DMS114 treated with DMSO at 0.1 percent for 48 hours (cell line): Measurements from ENCODE around the gene APOBEC3G.
A peak's percentile ranks its signal among the peaks of the same experiment; 100 is the strongest.
"Not testable (repeated sequence)": the region's sequence is repeated elsewhere in the genome, so short reads cannot be mapped to it uniquely, and the experiment has no call there.

ENCODE experiments used
- DNase-seq: peaks from one replicate; lab custom pipeline; 2025; ENCODE audit not compliant: unreplicated experiment; lab: John Stamatoyannopoulos, UW

APOBEC3G gene

GRCh38 chr22:39077026-39077840 lies at the start of gene APOBEC3G:
APOBEC3G (plus strand) TSS chr22:39077275; CDS start chr22:39077362, 87 bp downstream.
- not testable (repeated sequence) for DNase-seq

GRCh38 chr22:39027717-39028116 lies 49.4 kb upstream of the APOBEC3G start:
- no peak for DNase-seq

GRCh38 chr22:39028281-39028680 lies 48.8 kb upstream of the APOBEC3G start:
- DNase-seq = no peak

DNA sequence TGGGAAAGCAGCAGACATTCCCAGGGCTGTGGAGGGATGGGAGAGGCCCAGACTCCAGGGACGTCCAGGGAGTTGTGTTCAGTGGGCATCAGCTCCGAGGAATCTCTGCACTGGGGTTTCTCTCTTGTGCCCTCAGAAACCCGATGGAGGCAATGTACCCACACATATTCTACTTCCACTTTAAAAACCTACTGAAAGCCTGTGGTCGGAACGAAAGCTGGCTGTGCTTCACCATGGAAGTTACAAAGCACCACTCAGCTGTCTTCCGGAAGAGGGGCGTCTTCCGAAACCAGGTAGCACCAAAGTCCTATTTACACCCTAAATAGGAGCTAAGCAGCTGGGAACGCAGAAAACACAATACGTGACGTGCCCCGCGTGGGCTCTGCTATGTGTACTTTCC lies 47.8 kb upstream of the APOBEC3G start:
- DNase-seq = no peak

GRCh38 chr22:39030705-39031104 lies 46.4 kb upstream of the APOBEC3G start:
- no peak for DNase-seq

DNA sequence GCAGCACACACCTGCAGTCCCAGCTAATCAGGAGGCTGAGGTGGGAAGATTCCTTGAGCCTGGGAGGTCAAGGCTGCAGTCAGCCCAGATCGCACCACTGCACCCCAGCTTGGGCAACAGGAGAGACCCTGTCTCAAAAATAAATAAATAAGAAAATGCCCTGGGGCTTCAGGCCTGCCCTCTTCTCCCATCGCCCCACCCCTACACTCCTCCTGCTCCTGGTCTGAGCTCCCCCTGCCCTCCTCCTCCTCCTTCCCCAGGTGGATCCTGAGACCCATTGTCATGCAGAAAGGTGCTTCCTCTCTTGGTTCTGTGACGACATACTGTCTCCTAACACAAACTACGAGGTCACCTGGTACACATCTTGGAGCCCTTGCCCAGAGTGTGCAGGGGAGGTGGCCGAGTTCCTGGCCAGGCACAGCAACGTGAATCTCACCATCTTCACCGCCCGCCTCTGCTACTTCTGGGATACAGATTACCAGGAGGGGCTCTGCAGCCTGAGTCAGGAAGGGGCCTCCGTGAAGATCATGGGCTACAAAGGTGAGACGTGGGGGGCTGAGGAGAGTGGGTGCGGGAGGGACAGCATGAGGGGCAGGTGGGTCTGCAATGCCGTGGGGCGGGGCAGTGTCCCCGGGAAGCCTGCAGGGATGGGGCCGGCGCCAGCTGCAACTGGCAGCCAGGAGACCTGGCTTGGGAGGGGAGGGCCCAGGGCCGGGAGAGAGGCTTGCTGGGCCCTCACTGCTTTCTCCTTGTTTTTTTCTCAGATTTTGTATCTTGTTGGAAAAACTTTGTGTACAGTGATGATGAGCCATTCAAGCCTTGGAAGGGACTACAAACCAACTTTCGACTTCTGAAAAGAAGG lies 45.4 kb upstream of the APOBEC3G start:
- DNase-seq = not testable (repeated sequence)

- DNase-seq = not testable (repeated sequence)
Observed at GRCh38 chr22:39037071-39037470, 40.0 kb upstream of the APOBEC3G start.

DNA sequence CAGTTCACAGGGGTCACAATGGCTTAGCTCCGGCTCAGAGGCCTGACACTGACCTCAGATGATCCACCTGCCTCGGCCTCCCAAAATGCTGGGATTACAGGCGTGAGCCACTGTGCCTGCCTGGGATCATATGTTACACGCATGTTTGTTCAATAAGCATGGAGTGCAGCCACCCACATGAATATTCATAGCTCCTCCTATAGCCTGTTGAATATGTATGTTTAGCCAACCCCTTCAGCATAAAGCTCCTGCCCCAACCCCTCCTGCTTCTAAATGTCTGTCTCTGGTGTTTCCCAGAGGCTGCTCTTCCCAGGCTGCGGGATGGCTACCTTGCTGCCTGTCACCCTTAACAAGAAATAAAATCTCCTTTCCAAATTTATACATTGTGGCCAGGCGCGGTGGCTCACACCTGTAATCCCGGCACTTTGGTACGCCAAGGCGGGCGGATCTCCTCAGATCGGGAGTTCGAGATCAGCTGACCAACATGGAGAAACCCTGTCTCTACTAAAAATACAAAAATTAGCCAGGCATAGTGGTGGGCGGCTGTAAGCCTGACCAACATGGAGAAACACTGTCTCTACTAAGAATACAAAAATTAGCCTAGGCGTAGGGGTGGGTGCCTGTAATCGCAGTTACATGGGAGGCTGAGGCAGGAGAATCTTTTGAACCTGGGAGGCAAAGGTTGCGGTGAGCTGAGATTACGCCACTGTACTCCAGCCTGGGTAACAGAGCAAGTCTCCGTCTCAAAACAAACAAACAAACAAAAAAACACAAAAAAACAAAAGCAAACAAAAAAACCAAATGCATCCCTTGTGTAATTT lies 37.6 kb upstream of the APOBEC3G start:
- DNase-seq = no peak

- DNase-seq = not testable (repeated sequence)
Observed at GRCh38 chr22:39040155-39040537, 36.9 kb upstream of the APOBEC3G start.

DNA sequence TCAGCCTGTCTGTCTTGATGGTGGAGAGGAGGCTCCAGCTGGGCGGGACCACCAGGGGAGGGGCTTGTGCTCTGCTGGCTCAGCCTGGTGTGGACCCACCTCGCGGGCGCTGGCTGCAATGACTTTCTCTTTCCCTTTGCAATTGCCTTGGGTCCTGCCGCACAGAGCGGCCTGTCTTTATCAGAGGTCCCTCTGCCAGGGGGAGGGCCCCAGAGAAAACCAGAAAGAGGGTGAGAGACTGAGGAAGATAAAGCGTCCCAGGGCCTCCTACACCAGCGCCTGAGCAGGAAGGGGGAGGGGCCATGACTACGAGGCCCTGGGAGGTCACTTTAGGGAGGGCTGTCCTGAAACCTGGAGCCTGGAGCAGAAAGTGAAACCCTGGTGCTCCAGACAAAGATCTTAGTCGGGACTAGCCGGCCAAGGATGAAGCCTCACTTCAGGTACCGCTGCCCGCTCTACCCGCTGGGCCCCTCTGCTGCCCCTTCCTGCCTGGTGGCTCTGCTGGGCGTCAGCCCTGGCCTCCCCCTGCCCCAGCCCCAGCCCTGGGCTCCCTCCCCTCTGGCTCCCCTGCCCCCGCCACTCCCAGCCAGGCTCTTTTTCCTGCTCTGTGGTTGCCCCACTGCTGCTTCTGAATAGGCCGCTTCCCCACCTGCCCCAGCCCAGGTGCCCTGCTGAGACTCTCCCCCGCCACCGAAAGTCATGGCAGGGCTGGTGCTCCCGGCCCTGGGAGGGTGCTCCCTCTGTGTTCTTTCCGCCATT lies 36.4 kb upstream of the APOBEC3G start, which contains the start of gene APOBEC3F:
Gene APOBEC3F, plus strand, starts transcription at position 327 of the 759 bp plus-strand sequence. Its CDS starts 97 bp downstream, at position 424.
- peak; percentile 30 for DNase-seq

GRCh38 chr22:39041908-39042307 lies 35.2 kb upstream of the APOBEC3G start:
- no peak for DNase-seq

DNA sequence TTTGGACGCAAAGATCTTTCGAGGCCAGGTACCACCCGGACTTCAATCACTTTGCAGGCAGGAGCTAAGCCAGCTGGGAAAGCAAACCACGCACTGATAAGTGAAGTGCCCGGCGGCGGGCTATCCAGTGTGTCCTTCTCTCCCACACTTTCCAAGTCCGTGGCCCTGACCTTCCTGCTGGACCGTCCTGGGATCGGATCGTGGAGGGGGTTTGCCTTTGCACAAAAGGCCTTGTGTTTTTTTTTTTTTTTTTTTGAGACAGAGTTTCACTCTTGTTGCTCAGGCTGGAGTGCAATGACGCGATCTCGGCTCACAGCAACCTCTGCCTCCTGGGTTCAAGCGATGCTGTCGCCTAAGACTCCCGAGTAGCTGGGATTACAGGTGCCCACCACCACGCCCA lies 34.0 kb upstream of the APOBEC3G start:
- DNase-seq = not testable (repeated sequence)

DNA sequence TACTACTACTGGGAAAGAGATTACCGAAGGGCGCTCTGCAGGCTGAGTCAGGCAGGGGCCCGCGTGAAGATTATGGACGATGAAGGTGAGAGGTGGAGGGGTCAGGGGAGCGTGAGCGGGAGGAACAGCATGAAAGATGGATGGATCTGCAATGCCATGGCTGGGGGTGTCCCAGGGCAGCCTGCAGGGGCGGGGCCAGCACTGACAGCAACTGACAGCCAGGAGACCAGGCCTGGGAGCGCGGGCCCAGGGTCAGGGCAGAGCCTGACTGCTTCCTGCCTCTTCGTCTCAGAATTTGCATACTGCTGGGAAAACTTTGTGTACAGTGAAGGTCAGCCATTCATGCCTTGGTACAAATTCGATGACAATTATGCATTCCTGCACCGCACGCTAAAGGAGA lies 31.9 kb upstream of the APOBEC3G start:
- DNase-seq = not testable (repeated sequence)

DNA sequence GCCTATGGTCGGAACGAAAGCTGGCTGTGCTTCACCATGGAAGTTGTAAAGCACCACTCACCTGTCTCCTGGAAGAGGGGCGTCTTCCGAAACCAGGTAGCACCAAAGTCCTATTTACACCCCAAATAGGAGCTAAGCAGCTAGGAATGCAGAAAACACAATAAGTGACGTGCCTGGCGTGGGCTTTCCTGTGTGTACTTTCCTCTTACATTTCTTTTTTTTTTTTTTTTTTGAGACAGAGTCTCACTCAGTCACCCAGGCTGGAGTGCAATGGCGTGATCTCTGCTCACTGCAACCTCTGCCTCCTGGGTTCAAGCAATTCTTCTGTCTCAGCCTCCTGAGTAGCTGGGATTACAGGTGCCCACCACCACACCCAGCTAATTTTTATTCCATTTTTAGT lies 27.6 kb upstream of the APOBEC3G start:
- not testable (repeated sequence) for DNase-seq

GRCh38 chr22:39051844-39052495 lies 25.1 kb upstream of the APOBEC3G start:
- not testable (repeated sequence) for DNase-seq

GRCh38 chr22:39055658-39056057 lies 21.4 kb upstream of the APOBEC3G start:
- no peak for DNase-seq

GRCh38 chr22:39061290-39061689 lies 15.8 kb upstream of the APOBEC3G start:
- not testable (repeated sequence) for DNase-seq

DNA sequence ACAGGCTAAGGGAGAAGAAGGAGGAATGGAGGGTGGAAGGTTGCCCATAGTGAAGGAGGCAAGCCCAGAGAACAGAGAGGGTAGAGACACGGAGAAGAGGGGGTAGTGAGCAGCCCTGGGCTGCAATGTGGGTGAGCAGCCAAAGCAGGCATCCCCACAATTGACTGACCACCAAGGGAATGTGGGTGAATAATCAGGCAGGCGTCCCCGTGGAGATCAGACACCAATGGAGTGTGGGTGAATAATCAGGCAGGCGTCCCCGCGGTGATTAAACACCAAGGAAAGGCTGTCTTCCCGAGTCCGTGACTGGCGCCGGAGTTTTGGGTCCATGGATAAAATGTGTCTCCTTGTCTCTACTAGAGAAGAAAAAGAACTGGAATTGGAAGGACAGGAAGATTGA lies 15.1 kb upstream of the APOBEC3G start:
- DNase-seq = not testable (repeated sequence)

GRCh38 chr22:39063904-39064303 lies 13.2 kb upstream of the APOBEC3G start:
- not testable (repeated sequence) for DNase-seq
